SK-N-SH treated with all-trans-retinoic acid at 6 μM for 48 hours (cell line): Measurements from ENCODE around the gene INKA1.

Experiments used
- ATAC-seq: fragments of 200-7000 bp; cut with Tn5 transposase; 3 replicates; pipeline ENCODE4 v1.9.1; 2020; ENCODE audit warnings: mild to moderate bottlenecking, moderate library complexity
- ARNTL ChIP-seq: fragments of 450-650 bp; formaldehyde crosslinking; IDR thresholded peaks from 2 replicates; pipeline ENCODE4 v1.5.0; 2020; ENCODE audit warnings: low read depth, mild to moderate bottlenecking, moderate library complexity, borderline replicate concordance
- BACH2 ChIP-seq: fragments of 250-450 bp; sonication (Bioruptor Pico); IDR thresholded peaks from 2 replicates; pipeline ENCODE4 v1.9.0; 2021; ENCODE audit warnings: mild to moderate bottlenecking, borderline replicate concordance
- CSDC2 ChIP-seq: fragments of 250-450 bp; sonication (Bioruptor Pico); IDR thresholded peaks from 2 replicates; pipeline ENCODE4 v1.5.0; 2020; ENCODE audit warnings: mild to moderate bottlenecking, moderate library complexity
- ESRRG ChIP-seq: fragments of 250-450 bp; sonication (Bioruptor Pico); IDR thresholded peaks from 2 replicates; pipeline ENCODE4 v1.6.1; 2021; ENCODE audit warnings: mild to moderate bottlenecking
- GLIS3 ChIP-seq: fragments of 250-450 bp; sonication (Bioruptor Pico); IDR thresholded peaks from 2 replicates; pipeline ENCODE4 v1.5.0; 2020; ENCODE audit warnings: mild to moderate bottlenecking, moderate library complexity
- ISL1 ChIP-seq: fragments of 250-450 bp; sonication (Bioruptor Pico); IDR thresholded peaks from 2 replicates; pipeline ENCODE4 v2.1.2; 2022; ENCODE audit warnings: mild to moderate bottlenecking, moderate library complexity
- OSR1 ChIP-seq: fragments of 250-450 bp; sonication (Bioruptor Pico); IDR thresholded peaks from 2 replicates; pipeline ENCODE4 v1.8.0; 2022; ENCODE audit warnings: moderate library complexity, mild to moderate bottlenecking, inconsistent platforms
- PPARA ChIP-seq: fragments of 250-450 bp; sonication (Bioruptor Pico); IDR thresholded peaks from 2 replicates; pipeline ENCODE4 v1.5.0; 2020; ENCODE audit warnings: mild to moderate bottlenecking, borderline replicate concordance
- RARB ChIP-seq: fragments of 250-450 bp; sonication (Bioruptor Pico); IDR thresholded peaks from 2 replicates; pipeline ENCODE4 v1.8.0; 2021; ENCODE audit warnings: mild to moderate bottlenecking, moderate library complexity
- SNAI2 ChIP-seq: fragments of 250-450 bp; sonication (Bioruptor Pico); IDR thresholded peaks from 2 replicates; pipeline ENCODE4 v1.5.0; 2020; ENCODE audit warnings: mild to moderate bottlenecking, moderate library complexity
- TCF4 ChIP-seq: fragments of 250-450 bp; sonication (Bioruptor Pico); IDR thresholded peaks from 2 replicates; pipeline ENCODE4 v1.8.0; 2021; ENCODE audit warnings: mild to moderate bottlenecking, moderate library complexity, borderline replicate concordance
- TOX ChIP-seq: fragments of 250-450 bp; sonication (Bioruptor Pico); IDR thresholded peaks from 2 replicates; pipeline ENCODE4 v1.8.0; 2021; ENCODE audit warnings: mild to moderate bottlenecking, moderate library complexity, borderline replicate concordance
- ZC3H10 ChIP-seq: fragments of 250-450 bp; sonication (Bioruptor Pico); IDR thresholded peaks from 2 replicates; pipeline ENCODE4 v1.5.1; 2021; ENCODE audit warnings: mild to moderate bottlenecking, moderate library complexity
- ZFP3 ChIP-seq: fragments of 250-450 bp; sonication (Bioruptor Pico); IDR thresholded peaks from 2 replicates; pipeline ENCODE4 v1.5.0; 2020; ENCODE audit warnings: mild to moderate bottlenecking, moderate library complexity
- ZFP30 ChIP-seq: fragments of 450-650 bp; formaldehyde crosslinking; IDR thresholded peaks from 2 replicates; pipeline ENCODE4 v1.5.0; 2022; ENCODE audit warnings: mild to moderate bottlenecking, moderate library complexity
- ZNF565 ChIP-seq: fragments of 450-650 bp; formaldehyde crosslinking; conservative IDR thresholded peaks from 2 replicates; pipeline ENCODE4 v1.5.0; 2020; ENCODE audit warnings: low read depth, mild to moderate bottlenecking, moderate library complexity
- ZNF70 ChIP-seq: fragments of 450-650 bp; formaldehyde crosslinking; IDR thresholded peaks from 2 replicates; pipeline ENCODE4 v1.5.0; 2020; ENCODE audit warnings: mild to moderate bottlenecking, moderate library complexity
- ZNF8 ChIP-seq: fragments of 450-650 bp; formaldehyde crosslinking; IDR thresholded peaks from 2 replicates; pipeline ENCODE4 v1.5.0; 2020; ENCODE audit warnings: mild to moderate bottlenecking, moderate library complexity
- TF ChIP-seq, protein P1 (sequence below): fragments of 250-450 bp; sonication (Bioruptor Pico); IDR thresholded peaks from 2 replicates; pipeline ENCODE4 v1.8.0; 2020; ENCODE audit warnings: mild to moderate bottlenecking, moderate library complexity, borderline replicate concordance
- TF ChIP-seq, protein P2 (sequence below): fragments of 250-450 bp; sonication (Bioruptor Pico); IDR thresholded peaks from 2 replicates; pipeline ENCODE4 v1.5.1; 2021; ENCODE audit warnings: mild to moderate bottlenecking, moderate library complexity
- TF ChIP-seq, protein P3 (sequence below): fragments of 250-450 bp; sonication (Bioruptor Pico); IDR thresholded peaks from 2 replicates; pipeline ENCODE4 v1.5.0; 2020; ENCODE audit warnings: mild to moderate bottlenecking, moderate library complexity
- TF ChIP-seq, protein P4 (sequence below): fragments of 250-450 bp; sonication (Bioruptor Pico); IDR thresholded peaks from 2 replicates; pipeline ENCODE4 v1.8.0; 2021; ENCODE audit warnings: low read depth, mild to moderate bottlenecking, moderate library complexity, borderline replicate concordance
- TF ChIP-seq, protein P5 (sequence below): fragments of 250-450 bp; sonication (Bioruptor Pico); IDR thresholded peaks from 2 replicates; pipeline ENCODE4 v1.5.1; 2020; ENCODE audit warnings: low read depth, mild to moderate bottlenecking, moderate library complexity

INKA1 gene

DNA sequence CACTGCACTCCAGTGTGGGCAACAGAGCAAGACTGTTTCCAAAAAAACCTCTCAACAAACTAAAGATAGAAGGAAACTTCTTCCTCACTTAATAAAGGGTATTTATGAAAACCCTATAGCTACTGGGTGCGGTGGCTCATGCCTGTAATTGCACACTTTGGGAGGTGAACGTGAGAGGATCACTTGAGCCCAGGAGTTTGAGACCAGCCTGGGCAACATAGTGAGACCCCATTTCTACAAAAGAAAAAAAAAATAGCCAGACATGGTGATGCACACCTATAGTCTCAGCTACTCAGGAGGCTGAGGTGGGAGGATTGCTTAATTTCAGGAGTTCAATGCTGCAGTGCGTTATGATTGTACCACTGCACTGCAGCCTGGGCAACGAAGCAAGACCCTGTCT lies 39.1 kb upstream of the INKA1 start:
- TF ChIP-seq ISL1 (CRISPR knock-in tag) (no peak), PPARA (no peak), TOX (CRISPR knock-in tag) (no peak), SNAI2 (CRISPR knock-in tag) (no peak), TCF4 (CRISPR knock-in tag) (no peak), GLIS3 (no peak), ZFP3 (no peak), ZNF565 (CRISPR knock-in tag) (no peak), ZC3H10 (CRISPR knock-in tag) (no peak), CSDC2 (CRISPR knock-in tag) (no peak), ZNF8 (CRISPR knock-in tag) (no peak), ZFP30 (no peak), BACH2 (CRISPR knock-in tag) (no peak), ESRRG (CRISPR knock-in tag) (no peak), ZNF70 (CRISPR knock-in tag) (no peak), ARNTL (CRISPR knock-in tag) (no peak)
- TF ChIP-seq, protein P1, sequence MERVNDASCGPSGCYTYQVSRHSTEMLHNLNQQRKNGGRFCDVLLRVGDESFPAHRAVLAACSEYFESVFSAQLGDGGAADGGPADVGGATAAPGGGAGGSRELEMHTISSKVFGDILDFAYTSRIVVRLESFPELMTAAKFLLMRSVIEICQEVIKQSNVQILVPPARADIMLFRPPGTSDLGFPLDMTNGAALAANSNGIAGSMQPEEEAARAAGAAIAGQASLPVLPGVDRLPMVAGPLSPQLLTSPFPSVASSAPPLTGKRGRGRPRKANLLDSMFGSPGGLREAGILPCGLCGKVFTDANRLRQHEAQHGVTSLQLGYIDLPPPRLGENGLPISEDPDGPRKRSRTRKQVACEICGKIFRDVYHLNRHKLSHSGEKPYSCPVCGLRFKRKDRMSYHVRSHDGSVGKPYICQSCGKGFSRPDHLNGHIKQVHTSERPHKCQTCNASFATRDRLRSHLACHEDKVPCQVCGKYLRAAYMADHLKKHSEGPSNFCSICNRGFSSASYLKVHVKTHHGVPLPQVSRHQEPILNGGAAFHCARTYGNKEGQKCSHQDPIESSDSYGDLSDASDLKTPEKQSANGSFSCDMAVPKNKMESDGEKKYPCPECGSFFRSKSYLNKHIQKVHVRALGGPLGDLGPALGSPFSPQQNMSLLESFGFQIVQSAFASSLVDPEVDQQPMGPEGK (CRISPR knock-in tag), result no peak
- TF ChIP-seq, protein P2, sequence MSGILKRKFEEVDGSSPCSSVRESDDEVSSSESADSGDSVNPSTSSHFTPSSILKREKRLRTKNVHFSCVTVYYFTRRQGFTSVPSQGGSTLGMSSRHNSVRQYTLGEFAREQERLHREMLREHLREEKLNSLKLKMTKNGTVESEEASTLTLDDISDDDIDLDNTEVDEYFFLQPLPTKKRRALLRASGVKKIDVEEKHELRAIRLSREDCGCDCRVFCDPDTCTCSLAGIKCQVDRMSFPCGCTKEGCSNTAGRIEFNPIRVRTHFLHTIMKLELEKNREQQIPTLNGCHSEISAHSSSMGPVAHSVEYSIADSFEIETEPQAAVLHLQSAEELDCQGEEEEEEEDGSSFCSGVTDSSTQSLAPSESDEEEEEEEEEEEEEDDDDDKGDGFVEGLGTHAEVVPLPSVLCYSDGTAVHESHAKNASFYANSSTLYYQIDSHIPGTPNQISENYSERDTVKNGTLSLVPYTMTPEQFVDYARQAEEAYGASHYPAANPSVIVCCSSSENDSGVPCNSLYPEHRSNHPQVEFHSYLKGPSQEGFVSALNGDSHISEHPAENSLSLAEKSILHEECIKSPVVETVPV, result no peak
- TF ChIP-seq, protein P3, sequence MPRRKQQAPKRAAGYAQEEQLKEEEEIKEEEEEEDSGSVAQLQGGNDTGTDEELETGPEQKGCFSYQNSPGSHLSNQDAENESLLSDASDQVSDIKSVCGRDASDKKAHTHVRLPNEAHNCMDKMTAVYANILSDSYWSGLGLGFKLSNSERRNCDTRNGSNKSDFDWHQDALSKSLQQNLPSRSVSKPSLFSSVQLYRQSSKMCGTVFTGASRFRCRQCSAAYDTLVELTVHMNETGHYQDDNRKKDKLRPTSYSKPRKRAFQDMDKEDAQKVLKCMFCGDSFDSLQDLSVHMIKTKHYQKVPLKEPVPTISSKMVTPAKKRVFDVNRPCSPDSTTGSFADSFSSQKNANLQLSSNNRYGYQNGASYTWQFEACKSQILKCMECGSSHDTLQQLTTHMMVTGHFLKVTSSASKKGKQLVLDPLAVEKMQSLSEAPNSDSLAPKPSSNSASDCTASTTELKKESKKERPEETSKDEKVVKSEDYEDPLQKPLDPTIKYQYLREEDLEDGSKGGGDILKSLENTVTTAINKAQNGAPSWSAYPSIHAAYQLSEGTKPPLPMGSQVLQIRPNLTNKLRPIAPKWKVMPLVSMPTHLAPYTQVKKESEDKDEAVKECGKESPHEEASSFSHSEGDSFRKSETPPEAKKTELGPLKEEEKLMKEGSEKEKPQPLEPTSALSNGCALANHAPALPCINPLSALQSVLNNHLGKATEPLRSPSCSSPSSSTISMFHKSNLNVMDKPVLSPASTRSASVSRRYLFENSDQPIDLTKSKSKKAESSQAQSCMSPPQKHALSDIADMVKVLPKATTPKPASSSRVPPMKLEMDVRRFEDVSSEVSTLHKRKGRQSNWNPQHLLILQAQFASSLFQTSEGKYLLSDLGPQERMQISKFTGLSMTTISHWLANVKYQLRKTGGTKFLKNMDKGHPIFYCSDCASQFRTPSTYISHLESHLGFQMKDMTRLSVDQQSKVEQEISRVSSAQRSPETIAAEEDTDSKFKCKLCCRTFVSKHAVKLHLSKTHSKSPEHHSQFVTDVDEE, result no peak
- TF ChIP-seq, protein P4, sequence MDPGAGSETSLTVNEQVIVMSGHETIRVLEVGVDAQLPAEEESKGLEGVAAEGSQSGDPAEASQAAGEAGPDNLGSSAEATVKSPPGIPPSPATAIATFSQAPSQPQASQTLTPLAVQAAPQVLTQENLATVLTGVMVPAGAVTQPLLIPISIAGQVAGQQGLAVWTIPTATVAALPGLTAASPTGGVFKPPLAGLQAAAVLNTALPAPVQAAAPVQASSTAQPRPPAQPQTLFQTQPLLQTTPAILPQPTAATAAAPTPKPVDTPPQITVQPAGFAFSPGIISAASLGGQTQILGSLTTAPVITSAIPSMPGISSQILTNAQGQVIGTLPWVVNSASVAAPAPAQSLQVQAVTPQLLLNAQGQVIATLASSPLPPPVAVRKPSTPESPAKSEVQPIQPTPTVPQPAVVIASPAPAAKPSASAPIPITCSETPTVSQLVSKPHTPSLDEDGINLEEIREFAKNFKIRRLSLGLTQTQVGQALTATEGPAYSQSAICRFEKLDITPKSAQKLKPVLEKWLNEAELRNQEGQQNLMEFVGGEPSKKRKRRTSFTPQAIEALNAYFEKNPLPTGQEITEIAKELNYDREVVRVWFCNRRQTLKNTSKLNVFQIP (CRISPR knock-in tag), result no peak
- no peak for ATAC-seq

DNA sequence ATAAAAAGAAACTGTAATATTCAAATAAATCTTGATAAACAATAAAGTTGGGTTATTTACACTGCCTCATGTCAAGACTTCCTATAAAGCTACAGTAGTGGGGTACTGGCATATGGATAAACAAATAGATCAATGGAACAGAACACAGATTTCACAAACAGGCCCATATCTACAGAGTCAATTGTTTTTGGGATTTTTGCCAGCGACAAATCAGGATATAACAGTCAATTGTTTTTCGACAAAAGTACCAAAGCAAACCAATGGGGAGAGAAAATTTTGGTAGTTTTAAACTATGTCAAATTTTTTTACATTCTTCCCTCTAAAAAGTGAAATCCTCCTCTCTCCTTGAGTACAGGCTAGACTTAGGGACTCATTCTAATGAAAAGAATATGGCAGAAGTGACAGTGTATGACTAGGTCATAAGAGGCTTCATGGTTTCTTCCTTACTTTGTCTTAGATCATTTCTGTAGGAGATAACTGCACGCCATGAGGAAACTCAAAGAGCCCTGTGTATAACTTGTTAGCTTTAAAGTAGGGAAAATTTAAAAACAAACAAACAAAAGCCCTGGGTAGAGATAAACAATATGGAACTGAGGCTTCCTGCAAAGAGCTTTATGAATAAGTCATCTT lies 33.7 kb upstream of the INKA1 start:
- TF ChIP-seq ZNF8 (CRISPR knock-in tag) (no peak), ZNF565 (CRISPR knock-in tag) (no peak), TCF4 (CRISPR knock-in tag) (no peak), ISL1 (CRISPR knock-in tag) (no peak), SNAI2 (CRISPR knock-in tag) (no peak), ZFP3 (no peak), RARB (no peak), ZNF70 (CRISPR knock-in tag) (no peak), TOX (CRISPR knock-in tag) (no peak), BACH2 (CRISPR knock-in tag) (no peak), GLIS3 (no peak), ZC3H10 (CRISPR knock-in tag) (no peak), OSR1 (no peak)
- TF ChIP-seq, protein P3, result no peak
- TF ChIP-seq, protein P5, sequence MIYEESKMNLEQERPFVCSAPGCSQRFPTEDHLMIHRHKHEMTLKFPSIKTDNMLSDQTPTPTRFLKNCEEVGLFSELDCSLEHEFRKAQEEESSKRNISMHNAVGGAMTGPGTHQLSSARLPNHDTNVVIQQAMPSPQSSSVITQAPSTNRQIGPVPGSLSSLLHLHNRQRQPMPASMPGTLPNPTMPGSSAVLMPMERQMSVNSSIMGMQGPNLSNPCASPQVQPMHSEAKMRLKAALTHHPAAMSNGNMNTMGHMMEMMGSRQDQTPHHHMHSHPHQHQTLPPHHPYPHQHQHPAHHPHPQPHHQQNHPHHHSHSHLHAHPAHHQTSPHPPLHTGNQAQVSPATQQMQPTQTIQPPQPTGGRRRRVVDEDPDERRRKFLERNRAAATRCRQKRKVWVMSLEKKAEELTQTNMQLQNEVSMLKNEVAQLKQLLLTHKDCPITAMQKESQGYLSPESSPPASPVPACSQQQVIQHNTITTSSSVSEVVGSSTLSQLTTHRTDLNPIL (CRISPR knock-in tag), result no peak
- TF ChIP-seq, protein P4 (CRISPR knock-in tag), result no peak
- TF ChIP-seq, protein P2, result no peak
- ATAC-seq, result peak; percentile 45; the same call in 2 of the 3 replicates
